ENCODE results near the gene IQCB1.

- no peak for TF ChIP-seq CTCF (IDR thresholded peaks at IDR 0.05; ENCODE audit: low read depth, low read length, missing input control)
- peak; percentile 85 for TF ChIP-seq REST (IDR thresholded peaks at IDR 0.05)
- TF ChIP-seq SP1 (IDR thresholded peaks at IDR 0.05), result peak; percentile 69
- TF ChIP-seq YY1 (IDR thresholded peaks at IDR 0.05), result peak; percentile 41
- no peak for TF ChIP-seq RXRA (IDR thresholded peaks at IDR 0.05)
Measured at GRCh38 chr3:121834671-121835464, at the start of gene IQCB1, which contains the start of gene EAF2.
